ENCODE results near the gene ZCCHC2.

Gene ZCCHC2

GRCh38 chr18:62555135-62555534, 32.3 kb downstream of the ZCCHC2 start:
- no peak overlapping the region for H3K14ac ChIP-seq (ENCODE audit: low read length in 2 of 2)
- no peaks in the 10 kb centered on the region for H3K27me3 ChIP-seq (ENCODE audit: control insufficient read depth in 1 of 2, insufficient read depth in 1 of 2, low read length in 2 of 2)
- H4K91ac ChIP-seq (ENCODE audit: low read length), result no peak overlapping the region
- no peak overlapping the region for H2BK120ac ChIP-seq (ENCODE audit: low read depth, low read length)
- H2BK12ac ChIP-seq (ENCODE audit: low read length in 2 of 2), result no peak overlapping the region
- no peak overlapping the region for H3K18ac ChIP-seq (ENCODE audit: low read depth in 1 of 2, low read length in 2 of 2)
- H3K79me1 ChIP-seq (replicated peaks; ENCODE audit: low read length, poor library complexity, severe bottlenecking), result peaks cover 7% of the 10 kb centered on the region
- no peak overlapping the region for H4K8ac ChIP-seq (ENCODE audit: low read length)
- H3K4me2 ChIP-seq (ENCODE audit: low read length, poor library complexity, severe bottlenecking), result no peak overlapping the region
- peaks cover 10 to 83% of the 10 kb centered on the region in 2 experiments for H3K36me3 ChIP-seq (ENCODE audit: control insufficient read depth in 1 of 2, insufficient read depth in 2 of 2, low read depth in 1 of 2, low read length in 2 of 2)
- no peak overlapping the region for H2AFZ ChIP-seq (ENCODE audit: low read depth, low read length)
- no peak overlapping the region for H3K4me3 ChIP-seq (ENCODE audit: insufficient read depth in 1 of 2, low read depth in 1 of 2, low read length in 2 of 2)
- no peak overlapping the region for H2BK5ac ChIP-seq (ENCODE audit: low read depth, low read length, poor library complexity, severe bottlenecking)
- no peak overlapping the region for H2BK15ac ChIP-seq (ENCODE audit: low read depth, poor library complexity, severe bottlenecking)
- 77% methylated on average over 2 of the region's 3 CpGs for WGBS
- no peak overlapping the region for H3K23ac ChIP-seq (ENCODE audit: low read length in 2 of 2)
- no peak overlapping the region for H3K9ac ChIP-seq (ENCODE audit: low read length)
- H3K4ac ChIP-seq (ENCODE audit: low read depth in 1 of 2, low read length in 2 of 2), result no peak overlapping the region
- no peak for DNase-seq
- H3K9me3 ChIP-seq (ENCODE audit: control insufficient read depth, low read length), result no peaks in the 10 kb centered on the region
- no peak overlapping the region for H3K27ac ChIP-seq (ENCODE audit: low read length, poor library complexity, severe bottlenecking)
- H3K4me1 ChIP-seq (ENCODE audit: control insufficient read depth, insufficient read depth, low read depth, low read length), result no peaks in the 10 kb centered on the region
- H2AK5ac ChIP-seq (ENCODE audit: low read length, severe bottlenecking), result no peak overlapping the region

DNA sequence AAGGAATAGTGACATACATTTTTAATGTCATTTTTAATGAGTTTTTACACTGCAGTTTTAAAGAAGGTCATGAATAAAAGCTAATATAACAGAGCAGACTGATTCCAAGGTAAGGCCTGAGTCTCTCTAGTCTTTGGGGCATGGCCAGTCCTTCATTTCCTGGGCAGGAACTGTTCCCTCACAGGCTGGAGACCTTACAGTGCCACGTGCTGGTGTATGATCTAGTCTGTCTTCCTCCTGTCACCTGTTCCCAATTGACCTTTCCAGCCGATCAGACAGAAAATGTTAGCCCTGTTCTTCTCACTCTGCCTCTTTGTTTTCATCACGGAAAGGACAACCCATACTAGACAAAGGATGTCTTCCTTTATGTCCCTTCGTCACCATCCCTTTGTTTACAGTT, 33.6 kb downstream of the ZCCHC2 start:
- no peak overlapping the region for H3K4me2 ChIP-seq (ENCODE audit: low read length, poor library complexity, severe bottlenecking)
- no peak overlapping the region for H2AK5ac ChIP-seq (ENCODE audit: low read length, severe bottlenecking)
- peaks cover 8% of the 10 kb centered on the region for H3K79me1 ChIP-seq (replicated peaks; ENCODE audit: low read length, poor library complexity, severe bottlenecking)
- H3K9ac ChIP-seq (ENCODE audit: low read length), result no peak overlapping the region
- no peaks in the 10 kb centered on the region for H3K4me1 ChIP-seq (ENCODE audit: control insufficient read depth, insufficient read depth, low read depth, low read length)
- peaks cover 9 to 83% of the 10 kb centered on the region in 2 experiments for H3K36me3 ChIP-seq (ENCODE audit: control insufficient read depth in 1 of 2, insufficient read depth in 2 of 2, low read depth in 1 of 2, low read length in 2 of 2)
- no peak overlapping the region for H4K91ac ChIP-seq (ENCODE audit: low read length)
- no peak overlapping the region for H2BK120ac ChIP-seq (ENCODE audit: low read depth, low read length)
- no peak overlapping the region for H3K27ac ChIP-seq (ENCODE audit: low read length, poor library complexity, severe bottlenecking)
- H2BK12ac ChIP-seq (ENCODE audit: low read length in 2 of 2), result no peak overlapping the region
- DNase-seq, result no peak
- H2BK15ac ChIP-seq (ENCODE audit: low read depth, poor library complexity, severe bottlenecking), result no peak overlapping the region
- H3K9me3 ChIP-seq (ENCODE audit: control insufficient read depth, low read length), result no peaks in the 10 kb centered on the region
- H3K27me3 ChIP-seq (ENCODE audit: control insufficient read depth in 1 of 2, insufficient read depth in 1 of 2, low read length in 2 of 2), result no peaks in the 10 kb centered on the region
- H3K14ac ChIP-seq (ENCODE audit: low read length in 2 of 2), result no peak overlapping the region
- H3K4me3 ChIP-seq (ENCODE audit: insufficient read depth in 1 of 2, low read depth in 1 of 2, low read length in 2 of 2), result no peak overlapping the region
- H3K18ac ChIP-seq (ENCODE audit: low read depth in 1 of 2, low read length in 2 of 2), result no peak overlapping the region
- no peak overlapping the region for H4K8ac ChIP-seq (ENCODE audit: low read length)
- H3K4ac ChIP-seq (ENCODE audit: low read depth in 1 of 2, low read length in 2 of 2), result no peak overlapping the region
- H2AFZ ChIP-seq (ENCODE audit: low read depth, low read length), result no peak overlapping the region
- WGBS, result 89% methylated on average over 4 of the region's 4 CpGs
- H3K23ac ChIP-seq (ENCODE audit: low read length in 2 of 2), result no peak overlapping the region
- H2BK5ac ChIP-seq (ENCODE audit: low read depth, low read length, poor library complexity, severe bottlenecking), result no peak overlapping the region

GRCh38 chr18:62558015-62558663, 35.3 kb downstream of the ZCCHC2 start:
- Histone ChIP-seq H2BK120ac (ENCODE audit: low read depth, low read length) (no peak overlapping the region), H3K4me3 (ENCODE audit: insufficient read depth in 1 of 2, low read depth in 1 of 2, low read length in 2 of 2) (no peak overlapping the region), H3K18ac (ENCODE audit: low read depth in 1 of 2, low read length in 2 of 2) (no peak overlapping the region), H4K8ac (ENCODE audit: low read length) (no peak overlapping the region), H3K79me1 (replicated peaks; ENCODE audit: low read length, poor library complexity, severe bottlenecking) (peaks cover 3% of the 10 kb centered on the region), H3K36me3 (ENCODE audit: control insufficient read depth in 1 of 2, insufficient read depth in 2 of 2, low read depth in 1 of 2, low read length in 2 of 2) (peaks cover 4 to 79% of the 10 kb centered on the region in 2 experiments), H3K4me2 (ENCODE audit: low read length, poor library complexity, severe bottlenecking) (no peak overlapping the region), H3K14ac (ENCODE audit: low read length in 2 of 2) (no peak overlapping the region), H2AFZ (ENCODE audit: low read depth, low read length) (no peak overlapping the region), H3K4me1 (ENCODE audit: control insufficient read depth, insufficient read depth, low read depth, low read length) (no peaks in the 10 kb centered on the region), H2AK5ac (ENCODE audit: low read length, severe bottlenecking) (no peak overlapping the region), H4K91ac (ENCODE audit: low read length) (no peak overlapping the region), H3K27me3 (ENCODE audit: control insufficient read depth in 1 of 2, insufficient read depth in 1 of 2, low read length in 2 of 2) (no peaks in the 10 kb centered on the region), H3K9ac (ENCODE audit: low read length) (no peak overlapping the region), H2BK12ac (ENCODE audit: low read length in 2 of 2) (no peak overlapping the region), H3K4ac (ENCODE audit: low read depth in 1 of 2, low read length in 2 of 2) (no peak overlapping the region), H3K27ac (ENCODE audit: low read length, poor library complexity, severe bottlenecking) (no peak overlapping the region), H3K23ac (ENCODE audit: low read length in 2 of 2) (no peak overlapping the region), H2BK5ac (ENCODE audit: low read depth, low read length, poor library complexity, severe bottlenecking) (no peak overlapping the region), H2BK15ac (ENCODE audit: low read depth, poor library complexity, severe bottlenecking) (no peak overlapping the region), H3K9me3 (ENCODE audit: control insufficient read depth, low read length) (no peaks in the 10 kb centered on the region)
- DNase-seq, result no peak
- WGBS, result 95% methylated on average over 6 of the region's 6 CpGs

GRCh38 chr18:62564044-62564443, 41.2 kb downstream of the ZCCHC2 start:
- Histone ChIP-seq H2BK5ac (ENCODE audit: low read depth, low read length, poor library complexity, severe bottlenecking) (no peak overlapping the region), H2AK5ac (ENCODE audit: low read length, severe bottlenecking) (no peak overlapping the region), H3K4ac (ENCODE audit: low read depth in 1 of 2, low read length in 2 of 2) (no peak overlapping the region), H2BK12ac (ENCODE audit: low read length in 2 of 2) (no peak overlapping the region), H3K9ac (ENCODE audit: low read length) (no peak overlapping the region), H2BK15ac (ENCODE audit: low read depth, poor library complexity, severe bottlenecking) (no peak overlapping the region), H4K8ac (ENCODE audit: low read length) (no peak overlapping the region), H3K36me3 (ENCODE audit: control insufficient read depth in 1 of 2, insufficient read depth in 2 of 2, low read depth in 1 of 2, low read length in 2 of 2) (peaks cover 6 to 90% of the 10 kb centered on the region in 2 experiments), H2AFZ (ENCODE audit: low read depth, low read length) (no peak overlapping the region), H4K91ac (ENCODE audit: low read length) (no peak overlapping the region), H3K27me3 (ENCODE audit: control insufficient read depth in 1 of 2, insufficient read depth in 1 of 2, low read length in 2 of 2) (no peaks in the 10 kb centered on the region), H3K14ac (ENCODE audit: low read length in 2 of 2) (no peak overlapping the region), H3K4me1 (ENCODE audit: control insufficient read depth, insufficient read depth, low read depth, low read length) (no peaks in the 10 kb centered on the region), H3K4me3 (ENCODE audit: insufficient read depth in 1 of 2, low read depth in 1 of 2, low read length in 2 of 2) (no peak overlapping the region), H3K79me1 (replicated peaks; ENCODE audit: low read length, poor library complexity, severe bottlenecking) (peaks cover 1% of the 10 kb centered on the region), H3K27ac (ENCODE audit: low read length, poor library complexity, severe bottlenecking) (no peak overlapping the region), H3K23ac (ENCODE audit: low read length in 2 of 2) (no peak overlapping the region), H2BK120ac (ENCODE audit: low read depth, low read length) (no peak overlapping the region), H3K4me2 (ENCODE audit: low read length, poor library complexity, severe bottlenecking) (no peak overlapping the region), H3K9me3 (ENCODE audit: control insufficient read depth, low read length) (no peaks in the 10 kb centered on the region), H3K18ac (ENCODE audit: low read depth in 1 of 2, low read length in 2 of 2) (no peak overlapping the region)
- WGBS, result no CpG with 5 or more reads among the region's 3 CpGs
- no peak for DNase-seq

All from mesenchymal stem cell (in vitro differentiated cells and primary cell).